A549 (cell line): ENCODE data around the gene PRKAG2. TPM values are rescaled to one million over a fixed set of nuclear protein-coding genes. Genes with fewer than 3 reads are reported as not detected.

ENCODE experiments used
- ATAC-seq, 2 experiments: fragments of 200-7000 bp in 1 of 2; fragments of >200 bp in 1 of 2; cut with Nextera tagmentation in 1 of 2; cut with Tn5 transposase in 1 of 2; 3 replicates each; pipeline versions ENCODE4 v1.8.0 to v1.9.1; 2018 to 2020; ENCODE audit warnings: mild to moderate bottlenecking in 1 of 2, moderate library complexity in 1 of 2
- CTCF ChIA-PET: fragments of 300-600 bp; sonication (Branson Sonifier 250); formaldehyde crosslinking; extraction: SDS; loops from one replicate; lab custom pipeline; 2021; ENCODE audit warnings: antibody characterized with exemption, inconsistent platforms; lab: Yijun Ruan, JAX
- POLR2A ChIA-PET: fragments of 350-600 bp; formaldehyde crosslinking; extraction: SDS; loops from one replicate; lab custom pipeline; 2021; ENCODE audit warnings: antibody characterized with exemption, inconsistent platforms; lab: Yijun Ruan, JAX
- DNase-seq, 2 experiments: peaks; one replicate each; pipeline versions ENCODE4 v3.0.0 to v3.0.0-alpha.2; 2011 to 2016; ENCODE audit warnings: low read depth in 1 of 2, low spot score in 1 of 2
- FAIRE-seq: peaks from 2 replicates; lab custom pipeline; 2011; peaks lifted over from hg19 to GRCh38; lab: Jason Lieb, UNC
- H3K27ac ChIP-seq, 2 experiments: fragments of >200 bp; sonication (Bioruptor Twin); formaldehyde crosslinking; 3 replicates each; pipeline ENCODE4 v1.5.1; 2016 to 2017
- H3K4me1 ChIP-seq: fragments of >200 bp; sonication (Bioruptor Twin); formaldehyde crosslinking; 3 replicates; pipeline ENCODE4 v1.6.1; 2016
- H3K4me2 ChIP-seq: fragments of >200 bp; sonication (Bioruptor Twin); formaldehyde crosslinking; 3 replicates; pipeline ENCODE4 v1.6.1; 2016
- H3K4me3 ChIP-seq: fragments of >200 bp; sonication (Bioruptor Twin); formaldehyde crosslinking; 3 replicates; pipeline ENCODE4 v1.5.1; 2016
- H3K9me3 ChIP-seq: fragments of >200 bp; sonication (Bioruptor Twin); formaldehyde crosslinking; 3 replicates; pipeline ENCODE4 v1.6.1; 2016
- ATOH8 ChIP-seq: fragments of 250-450 bp; sonication (Bioruptor Pico); IDR thresholded peaks from 2 replicates; pipeline ENCODE4 v1.5.0; 2020; ENCODE audit warnings: low read depth, mild to moderate bottlenecking, moderate library complexity
- BHLHE40 ChIP-seq: IDR thresholded peaks from 2 replicates; pipeline ENCODE4 v1.6.1; 2012; ENCODE audit warnings: low read depth, low read length, inconsistent platforms
- CBX8 ChIP-seq: fragments of 200-600 bp; sonication (generic); IDR thresholded peaks from 2 replicates; pipeline ENCODE4 v1.6.1; 2016
- CHD4 ChIP-seq: fragments of 200-600 bp; sonication (generic); IDR thresholded peaks from 2 replicates; pipeline ENCODE4 v1.6.1; 2016; ENCODE audit warnings: antibody characterized with exemption, mild to moderate bottlenecking, borderline replicate concordance
- E2F6 ChIP-seq: IDR thresholded peaks from 2 replicates; pipeline ENCODE4 v1.6.1; 2012; ENCODE audit warnings: low read depth, borderline replicate concordance
- ELK1 ChIP-seq: fragments of 150-350 bp; IDR thresholded peaks from 2 replicates; pipeline ENCODE4 v1.6.1; 2014; ENCODE audit warnings: low read depth, mild to moderate bottlenecking, low read length
- EP300 ChIP-seq, 2 experiments: fragments of >200 bp; sonication (Bioruptor Twin); formaldehyde crosslinking; IDR thresholded peaks; 2 replicates in 1 of 2; 3 replicates in 1 of 2; pipeline ENCODE4 v1.6.1; 2016 to 2017
- HES2 ChIP-seq: fragments of >200 bp; sonication (Bioruptor Twin); formaldehyde crosslinking; IDR thresholded peaks from 2 replicates; pipeline ENCODE4 v1.6.1; 2016
- HEYL ChIP-seq: fragments of 250-450 bp; sonication (Bioruptor Pico); IDR thresholded peaks from 2 replicates; pipeline ENCODE4 v1.8.0; 2021; ENCODE audit warnings: mild to moderate bottlenecking, moderate library complexity
- HMGXB4 ChIP-seq: fragments of 250-450 bp; sonication (Bioruptor Pico); IDR thresholded peaks from 2 replicates; pipeline ENCODE4 v1.5.0; 2021; ENCODE audit warnings: mild to moderate bottlenecking, moderate library complexity, borderline replicate concordance
- JUNB ChIP-seq: fragments of >200 bp; sonication (Bioruptor Twin); formaldehyde crosslinking; IDR thresholded peaks from 2 replicates; pipeline ENCODE4 v1.6.1; 2016
- MAFK ChIP-seq: fragments of 450-650 bp; IDR thresholded peaks from 2 replicates; pipeline ENCODE4 v1.6.1; 2014; ENCODE audit not compliant: partially characterized antibody
- MAZ ChIP-seq: fragments of 150-350 bp; IDR thresholded peaks from 2 replicates; pipeline ENCODE4 v1.6.1; 2014; ENCODE audit warnings: antibody characterized with exemption, low read depth, low read length, borderline replicate concordance
- NFE2L2 ChIP-seq: fragments of 150-350 bp; conservative IDR thresholded peaks from 2 replicates; pipeline ENCODE4 v1.6.1; 2014; ENCODE audit warnings: low read length
- NPAS2 ChIP-seq: fragments of 250-450 bp; sonication (Bioruptor Pico); IDR thresholded peaks from 2 replicates; pipeline ENCODE4 v1.8.0; 2022; ENCODE audit warnings: mild to moderate bottlenecking, moderate library complexity, borderline replicate concordance
- NR3C1 ChIP-seq: fragments of >200 bp; sonication (Bioruptor Twin); formaldehyde crosslinking; IDR thresholded peaks from 3 replicates; pipeline ENCODE4 v1.6.1; 2017
- PBX3 ChIP-seq: IDR thresholded peaks from 2 replicates; pipeline ENCODE4 v1.6.1; 2012
- POLR2A ChIP-seq: IDR thresholded peaks from 2 replicates; pipeline ENCODE4 v1.6.1; 2012; ENCODE audit warnings: mild to moderate bottlenecking, low read length
- RCOR1 ChIP-seq: fragments of 150-350 bp; IDR thresholded peaks from 2 replicates; pipeline ENCODE4 v1.6.1; 2014; ENCODE audit warnings: antibody characterized with exemption, low read length, low read depth
- RNF2 ChIP-seq: fragments of 200-600 bp; sonication (generic); IDR thresholded peaks from 2 replicates; pipeline ENCODE4 v1.6.1; 2016; ENCODE audit warnings: low read depth, mild to moderate bottlenecking, antibody characterized with exemption, moderate library complexity, borderline replicate concordance
- SREBF2 ChIP-seq: fragments of 450-650 bp; IDR thresholded peaks from 2 replicates; pipeline ENCODE4 v1.6.1; 2014; ENCODE audit warnings: mild to moderate bottlenecking, moderate library complexity
- TP53 ChIP-seq: fragments of 250-450 bp; sonication (Bioruptor Pico); IDR thresholded peaks from 2 replicates; pipeline ENCODE4 v1.5.0; 2021; ENCODE audit warnings: mild to moderate bottlenecking, moderate library complexity
- ZSCAN20 ChIP-seq: fragments of 250-450 bp; sonication (Bioruptor Pico); IDR thresholded peaks from 2 replicates; pipeline ENCODE4 v1.8.0; 2022; ENCODE audit warnings: mild to moderate bottlenecking, moderate library complexity
- WGBS: methylation state at CpG from one replicate; pipeline ENCODE4 v1.1.6; 2017; ENCODE audit errors: missing lambda C conversion rate; 5-methylcytosine and 5-hydroxymethylcytosine counted together
- polyA plus RNA-seq, 4 experiments: library from polyadenylated mRNA; depleted of rRNA in 3 of 4; stranded (reverse); fragments of >200 nt; fragmentation: RNase III in 1 of 4; extraction: RNeasy Plus Mini Kit Qiagen cat#74134 plus additional on column Dnase treatment in 1 of 4; gene quantifications; 2 replicates in 3 of 4; 3 replicates in 1 of 4; pipeline ENCODE4 v1.2.3, GENCODE V29; 2011 to 2017

The PRKAG2 gene
- polyA plus RNA-seq, 2 of the 4 experiments (the other 2 are of a cell fraction): 26.5 to 31.7 TPM

GRCh38 chr7:151712810-151713125 is 164.1 kb downstream of the PRKAG2 start (continued):
- TF ChIP-seq HES2: no peak

GRCh38 chr7:151711906-151712809 is 164.8 kb downstream of the PRKAG2 start:
- ChIA-PET CTCF (interaction anchor here (0.6 to 1.5 kb wide), 3 partner anchors 9 to 42 kb away, joined by 3 read pairs; no protein-coding TSS in a partner anchor), POLR2A (no interaction called here)
- Histone ChIP-seq H3K27ac (peak overlapping the region in 1 of 2 experiments; percentile 79; a peak in 3 of 6 replicates), H3K4me3 (no peak overlapping the region), H3K9me3 (no peaks in the 10 kb centered on the region), H3K4me1 (peaks cover 32% of the 10 kb centered on the region), H3K4me2 (no peak overlapping the region)
- DNase-seq: no peak
- no peak for TF ChIP-seq RNF2
- TF ChIP-seq TP53 (CRISPR knock-in tag): no peak
- TF ChIP-seq POLR2A: no peak
- TF ChIP-seq NR3C1: no peak
- TF ChIP-seq ELK1: no peak
- TF ChIP-seq JUNB: no peak
- TF ChIP-seq PBX3: no peak
- TF ChIP-seq MAZ: no peak
- no peak for TF ChIP-seq HES2
- no peak for TF ChIP-seq SREBF2
- TF ChIP-seq E2F6: no peak
- no peak for TF ChIP-seq CHD4
- no peak for TF ChIP-seq CBX8
- TF ChIP-seq EP300 (IDR thresholded peaks at IDR 0.05): no peak
- TF ChIP-seq HMGXB4: no peak
- no peak for TF ChIP-seq BHLHE40
- TF ChIP-seq RCOR1: no peak
- no peak for TF ChIP-seq NFE2L2
- peak in 1 of 2 experiments; percentile 34; a peak in 3 of 6 replicates for ATAC-seq
- WGBS: 87% methylated on average over 16 of the region's 25 CpGs
- no peak for FAIRE-seq

- WGBS: 91% methylated on average over 3 of the region's 3 CpGs
- no peak overlapping the region for H3K4me3 ChIP-seq
- ChIA-PET CTCF (interaction anchor here (0.6 to 1.4 kb wide), 3 partner anchors 10 to 43 kb away, joined by 3 to 4 read pairs (median 3); no protein-coding TSS in a partner anchor), POLR2A (no interaction called here)
- no peak overlapping the region for H3K4me2 ChIP-seq
- H3K27ac ChIP-seq: peak overlapping the region in 1 of 2 experiments; percentile 79; a peak in 3 of 6 replicates
- FAIRE-seq: no peak
- no peak for DNase-seq
- no peaks in the 10 kb centered on the region for H3K9me3 ChIP-seq
- no peak for ATAC-seq
- TF ChIP-seq NFE2L2 (peak; percentile 67), HEYL (CRISPR knock-in tag) (no peak), ZSCAN20 (no peak), ATOH8 (CRISPR knock-in tag) (no peak), NPAS2 (CRISPR knock-in tag) (no peak), MAFK (peak; percentile 93)
- H3K4me1 ChIP-seq: peaks cover 32% of the 10 kb centered on the region
Measured at GRCh38 chr7:151711435-151711872, 165.5 kb downstream of the PRKAG2 start.
